Stimulated activated CD8-positive, alpha-beta memory T cell treated with anti-CD3 and anti-CD28 coated beads, Interleukin-4, amount 100 ng/mL, for 48 hours (primary cell): ENCODE data around the gene FBXO24.

Experiments used
- DNase-seq: peaks from one replicate; pipeline ENCODE4 v3.0.0-alpha.2; 2020

FBXO24 gene

DNA sequence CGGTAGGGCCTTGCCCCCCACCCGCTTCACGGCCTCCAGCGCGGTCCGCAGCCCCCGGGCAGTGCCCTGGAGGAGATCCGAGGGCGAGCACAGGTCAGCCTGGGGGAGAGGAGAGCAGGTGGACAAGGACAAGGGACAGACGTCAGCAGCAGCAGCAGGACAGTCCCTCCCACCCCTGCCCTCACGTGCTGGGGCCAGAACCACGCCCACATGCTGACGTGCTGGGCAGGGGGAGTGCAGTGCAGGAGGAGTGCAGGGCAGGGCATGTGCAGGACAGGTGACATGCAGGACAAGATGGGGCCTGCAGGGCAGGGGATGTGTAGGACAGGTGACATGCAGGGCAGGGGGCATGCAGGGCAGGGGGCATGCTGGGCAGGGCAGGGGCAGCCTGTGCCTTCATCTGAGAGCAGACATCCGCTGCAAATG, 10.9 kb upstream of the FBXO24 start:
- DNase-seq = no peak

- no peak for DNase-seq
Observed at GRCh38 chr7:100575746-100576383, 10.3 kb upstream of the FBXO24 start.

GRCh38 chr7:100576384-100576993, 9.6 kb upstream of the FBXO24 start:
- DNase-seq = no peak

DNA sequence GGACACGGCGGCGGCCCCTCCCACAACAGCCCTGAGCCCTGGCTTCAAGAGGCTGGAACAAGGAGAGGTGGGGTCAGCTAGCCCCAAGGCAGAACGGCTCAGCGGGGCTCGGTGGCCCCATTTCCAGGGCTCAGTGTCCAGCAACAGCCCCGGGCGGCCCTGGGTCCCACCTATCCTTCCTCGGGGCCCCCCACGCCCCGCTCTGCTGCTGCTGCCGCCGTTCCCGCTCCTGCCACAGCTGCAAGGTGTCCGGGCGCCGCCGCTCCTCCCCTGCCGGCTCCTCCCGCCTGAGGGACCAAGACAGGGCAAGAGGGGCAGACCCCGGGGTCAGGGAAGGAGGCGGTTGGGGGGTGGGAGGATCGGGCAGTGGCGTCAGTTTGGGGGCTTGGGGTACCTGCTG, 9.0 kb upstream of the FBXO24 start:
- DNase-seq = no peak

GRCh38 chr7:100577507-100577906, 8.6 kb upstream of the FBXO24 start:
- no peak for DNase-seq

GRCh38 chr7:100578246-100579183, 7.6 kb upstream of the FBXO24 start:
- DNase-seq = no peak

GRCh38 chr7:100580466-100581283, 5.5 kb upstream of the FBXO24 start:
- DNase-seq = no peak

- DNase-seq = no peak
Observed at GRCh38 chr7:100582041-100582579, 4.0 kb upstream of the FBXO24 start.

GRCh38 chr7:100582650-100583049, 3.5 kb upstream of the FBXO24 start:
- DNase-seq = no peak

GRCh38 chr7:100583132-100584053, 2.7 kb upstream of the FBXO24 start:
- DNase-seq = peak; percentile 82

GRCh38 chr7:100584054-100584682, 2.0 kb upstream of the FBXO24 start:
- no peak for DNase-seq

DNA sequence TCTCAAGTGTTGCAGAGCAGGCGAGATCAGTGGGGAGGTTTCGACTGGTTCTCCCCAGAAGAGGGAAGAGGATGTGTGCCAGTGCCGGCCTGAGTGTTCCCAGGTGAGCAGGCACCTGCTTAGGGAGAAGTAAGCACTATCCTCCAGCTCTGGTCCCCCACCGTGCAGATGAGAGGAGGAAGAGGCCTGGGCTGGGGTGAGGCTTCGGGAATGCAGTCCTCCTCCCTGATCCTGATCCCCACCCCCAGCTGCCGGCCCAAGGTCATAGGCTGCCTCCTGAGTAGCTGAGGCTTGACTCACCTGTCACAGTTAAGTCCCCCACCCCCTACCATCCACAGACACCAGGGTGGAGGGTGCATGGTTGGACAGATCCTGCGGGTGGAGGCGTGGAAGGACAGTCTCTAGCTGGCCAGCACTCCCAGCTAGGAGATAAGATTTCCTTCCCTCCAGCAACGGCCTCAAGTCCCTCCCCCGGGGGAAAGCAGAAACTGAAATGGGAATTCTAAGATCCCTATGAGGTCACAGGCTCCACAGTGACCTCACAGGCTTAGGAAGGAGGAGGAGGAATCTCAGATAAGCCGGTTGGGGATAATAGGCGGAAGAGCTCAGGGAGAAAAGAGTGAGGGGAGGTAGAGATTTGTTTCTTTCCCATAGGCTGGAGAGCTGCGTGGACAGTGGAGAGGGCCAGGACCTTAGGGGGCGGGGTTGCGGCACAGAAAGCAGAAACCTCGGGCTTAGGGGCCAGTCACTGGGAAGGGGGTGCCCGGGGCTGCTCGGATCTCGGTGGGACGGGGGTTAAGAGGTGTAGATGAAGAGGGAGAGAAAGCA, 1.2 kb upstream of the FBXO24 start:
- no peak for DNase-seq

DNA sequence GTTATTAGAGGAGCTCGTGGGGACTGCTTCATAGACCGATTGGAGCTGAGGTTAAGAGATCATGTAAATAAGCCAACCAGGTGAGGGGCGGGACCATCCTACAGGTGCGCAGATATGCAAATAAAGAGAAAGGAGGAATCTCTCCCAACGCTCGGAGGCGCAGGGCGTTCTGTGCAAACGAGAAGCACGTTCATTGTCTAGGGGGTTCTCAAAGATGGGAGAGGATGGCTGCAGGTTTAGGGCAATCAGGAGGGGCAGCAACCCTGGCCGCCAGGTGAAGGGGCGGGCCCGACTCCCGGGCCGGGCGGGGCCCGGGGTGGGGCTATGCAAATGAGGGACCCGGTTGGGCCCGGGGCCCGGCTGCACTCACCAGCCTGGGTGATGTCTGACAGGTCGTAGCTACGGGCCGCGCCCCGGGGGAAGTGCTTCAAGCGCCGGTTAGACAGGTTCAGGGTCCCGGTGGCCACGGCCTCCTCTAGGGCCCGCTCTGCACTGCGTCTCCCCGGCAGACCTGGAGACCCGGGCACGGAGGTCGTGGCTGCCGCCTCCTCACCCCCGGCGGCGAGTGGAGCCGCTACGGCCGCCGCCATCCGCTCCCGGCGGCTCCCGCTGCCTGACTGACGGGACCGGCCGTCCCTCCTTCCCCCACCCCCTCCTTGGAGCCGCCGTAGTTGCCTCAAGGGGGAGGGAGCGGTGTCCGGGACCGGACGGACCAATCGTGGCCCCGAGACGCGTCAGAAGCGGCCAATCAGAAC, 440 bp upstream of the FBXO24 start, which contains the start of gene LRCH4:
LRCH4 (minus strand) TSS at position 619 of the 755 bp plus-strand sequence; CDS start at position 590, 29 bp downstream.
- DNase-seq = peak; percentile 72

GRCh38 chr7:100588438-100588837, 2.3 kb downstream of the FBXO24 start:
- DNase-seq = no peak

- no peak for DNase-seq
Observed at GRCh38 chr7:100589341-100589947, 3.3 kb downstream of the FBXO24 start.

- no peak for DNase-seq
Observed at GRCh38 chr7:100590077-100590737, 4.1 kb downstream of the FBXO24 start.

GRCh38 chr7:100591596-100591995, 5.5 kb downstream of the FBXO24 start:
- no peak for DNase-seq

DNA sequence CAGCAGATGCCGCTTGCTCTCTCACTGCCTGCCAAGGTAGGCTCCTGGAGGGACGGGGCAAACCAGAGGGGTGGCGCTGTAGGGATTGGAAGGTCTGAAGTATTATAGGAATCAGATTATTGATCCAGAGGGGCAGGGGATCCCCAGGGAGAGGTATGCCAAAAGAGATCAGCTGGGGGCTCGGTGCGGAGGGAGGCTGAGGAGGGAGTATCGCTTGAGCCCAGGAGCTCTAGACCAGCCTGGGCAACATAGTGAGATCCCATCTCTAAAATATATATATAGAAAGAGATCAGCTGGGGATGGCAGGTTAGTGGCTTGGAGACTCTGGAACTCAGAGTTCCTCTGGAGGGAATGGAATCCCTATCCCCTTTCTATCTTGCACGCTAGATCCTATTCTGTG, 9.1 kb downstream of the FBXO24 start:
- no peak for DNase-seq
